Adrenal gland (tissue), 12 donors: ENCODE results near the gene CHTF18. TPM values are rescaled to one million over a fixed set of nuclear protein-coding genes. Genes with fewer than 3 reads are reported as not detected.

ENCODE experiments used
- DNase-seq, 7 donors: peaks; one replicate each; pipeline ENCODE4 v3.0.0-alpha.2; 2019 to 2020
- H3K27ac ChIP-seq, 5 donors: fragments of 200-600 bp; sonication (generic) in 4 of 5; 1 replicate in 3 of 5; 2 replicates in 2 of 5; pipeline versions ENCODE4 v1.5.1 to v1.8.0; 2016 to 2020; ENCODE audit warnings: mild to moderate bottlenecking in 1 of 5
- H3K27me3 ChIP-seq: fragments of 200-600 bp; 2 replicates; pipeline ENCODE4 v1.8.0; 2021
- H3K36me3 ChIP-seq, 2 donors: fragments of 200-600 bp; replicated peaks in 1 of 2; 1 replicate in 1 of 2; 2 replicates in 1 of 2; pipeline versions ENCODE4 v1.5.1 to v1.8.0; 2018 to 2022
- H3K4me1 ChIP-seq, 2 donors: fragments of 200-600 bp; replicated peaks in 1 of 2; 1 replicate in 1 of 2; 2 replicates in 1 of 2; pipeline versions ENCODE4 v1.5.1 to v1.8.0; 2018 to 2021
- H3K4me3 ChIP-seq, 4 donors: fragments of 200-600 bp; sonication (generic) in 3 of 4; one replicate each; pipeline ENCODE4 v1.5.1; 2016 to 2018
- H3K9me3 ChIP-seq, 3 donors: fragments of 200-600 bp; sonication (generic) in 1 of 3; replicated peaks in 1 of 3; 1 replicate in 2 of 3; 2 replicates in 1 of 3; pipeline versions ENCODE4 v1.5.1 to v1.8.0; 2016 to 2021
- CTCF ChIP-seq, 6 experiments: fragments of 450-650 bp in 4 of 6; fragments of 200-600 bp in 2 of 6; sonication (generic) in 1 of 6; IDR thresholded peaks; 1 replicate in 5 of 6; 2 replicates in 1 of 6; pipeline versions ENCODE4 v1.5.1 to v1.8.0; 2016 to 2021; ENCODE audit warnings: antibody characterized with exemption in 6 of 6, mild to moderate bottlenecking in 2 of 6, moderate library complexity in 1 of 6
- POLR2A ChIP-seq, 2 donors: fragments of 450-650 bp; IDR thresholded peaks; one replicate each; pipeline ENCODE4 v1.6.1; 2017; ENCODE audit warnings: antibody characterized with exemption in 2 of 2, mild to moderate bottlenecking in 2 of 2, moderate library complexity in 1 of 2
- WGBS, 4 donors: extraction: QIAGEN DNeasy Blood & Tissue Kit in 2 of 4; methylation state at CpG; one replicate each; pipeline versions ENCODE4 v1.1.5 to v1.1.7; 2013 to 2017; 5-methylcytosine and 5-hydroxymethylcytosine counted together
- intact Hi-C, 2 donors: fragments of 100-400 bp; cut with DNase I; formaldehyde crosslinking; loops; one replicate each; pipeline versions ENCODE4 v1.14.1 to v1.15.0; 2022 to 2023
- polyA plus RNA-seq, 3 donors: library from polyadenylated mRNA; stranded (reverse); fragments of 200-250 nt in 2 of 3; fragments of 350-450 nt in 1 of 3; fragmentation: Illumina TruSeq in 1 of 3; extraction: RNeasy Lipid Tissue Mini Kit (QIAGEN cat#74804) in 1 of 3; gene quantifications; one replicate each; pipeline ENCODE4 v1.2.3, GENCODE V29; 2013 to 2014
- total RNA-seq, 9 donors: library from RNA; depleted of rRNA in 4 of 9; stranded (reverse); fragments of >200 nt in 4 of 9; fragments of 120-200 nt in 1 of 9; fragmentation: NEBNext Ultra II Directional in 1 of 9; extraction: Animal tissue kit (Norgen Biotek cat#: 25700) in 1 of 9; gene quantifications; one replicate each; pipeline versions ENCODE4 v1.1.0 to v1.2.4, GENCODE V29; 2013 to 2023
- donor health status: healthy with polysubstance abuse.
- donor health status: Bipolar disorder and iron deficiency.
- donor health status: DM: yes; HTN: yes; CAD: no.
- donor health status: DM: no; HTN: no; CAD: no.
- donor health status: DM: no; HTN: no; CAD: no.
- donor health status: DM: yes; HTN: yes; CAD: no.

The CHTF18 gene
- total and polyA plus RNA-seq, 12 donors: 0.29 to 69.8 (median 11.4) TPM

DNA sequence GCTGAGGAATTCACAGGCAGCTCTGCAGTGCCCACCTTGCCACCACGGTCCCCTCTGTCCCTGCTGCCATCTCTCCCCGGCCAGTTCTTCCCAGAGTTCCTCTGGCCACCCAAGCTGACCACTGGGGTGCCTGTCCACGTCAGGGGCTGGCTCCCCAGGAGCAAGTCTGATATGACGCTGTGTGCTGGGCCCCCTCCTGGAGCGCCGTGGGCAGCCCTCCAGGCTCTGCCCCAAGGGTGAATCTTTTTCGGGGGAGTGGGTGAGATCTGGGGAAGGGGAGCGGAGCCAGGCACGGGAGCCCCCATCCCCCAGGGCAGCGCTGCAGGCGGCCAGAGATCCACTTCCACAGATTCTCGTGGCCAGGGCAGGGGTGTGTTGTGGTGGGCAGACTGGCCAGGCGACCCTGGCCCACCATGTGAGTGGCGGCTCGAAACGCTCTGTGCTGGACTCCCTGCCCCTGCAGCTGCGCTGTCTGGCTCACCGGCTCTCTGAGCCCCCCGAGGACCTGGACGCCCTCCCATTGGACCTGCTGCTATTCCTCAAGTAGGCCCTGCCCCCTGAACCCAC is 24.2 kb upstream of the CHTF18 start:
- Histone ChIP-seq H3K4me3 (no peak overlapping the region), H3K27me3 (no peaks in the 10 kb centered on the region), H3K4me1 (no peaks in the 10 kb centered on the region), H3K36me3 (no peaks in the 10 kb centered on the region), H3K9me3 (no peaks in the 10 kb centered on the region), H3K27ac (no peak overlapping the region)
- no peak for DNase-seq
- intact Hi-C loops: no loop called here
- 43 to 69% (median 62%) methylated on average over 6 to 20 of the region's 20 CpGs for WGBS, 4 donors
- no peak for TF ChIP-seq POLR2A (IDR thresholded peaks at IDR 0.05)

DNA sequence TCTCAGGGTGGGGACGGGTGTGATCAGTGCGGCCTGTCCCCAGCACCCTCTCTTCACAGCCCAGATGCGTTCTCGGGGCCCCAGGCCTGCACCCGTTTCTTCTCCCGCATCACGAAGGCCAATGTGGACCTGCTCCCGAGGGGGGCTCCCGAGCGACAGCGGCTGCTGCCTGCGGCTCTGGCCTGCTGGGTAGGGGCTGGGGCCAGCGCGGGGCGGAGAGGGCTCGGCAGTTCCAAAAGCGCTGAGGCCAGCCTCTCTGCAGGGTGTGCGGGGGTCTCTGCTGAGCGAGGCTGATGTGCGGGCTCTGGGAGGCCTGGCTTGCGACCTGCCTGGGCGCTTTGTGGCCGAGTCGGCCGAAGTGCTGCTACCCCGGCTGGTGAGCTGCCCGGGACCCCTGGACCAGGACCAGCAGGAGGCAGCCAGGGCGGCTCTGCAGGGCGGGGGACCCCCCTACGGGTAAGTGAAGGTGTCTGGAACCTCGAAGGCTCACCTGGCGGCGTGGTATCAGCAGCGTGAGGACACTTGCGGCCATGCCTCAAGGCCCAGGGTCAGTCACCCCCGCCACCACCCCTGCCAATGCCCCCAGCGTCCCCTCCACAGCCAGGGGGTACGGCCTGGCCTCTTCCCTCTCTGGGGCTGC is 23.5 kb upstream of the CHTF18 start:
- intact Hi-C loops: no loop called here
- no peaks in the 10 kb centered on the region for H3K27me3 ChIP-seq

GRCh38 chr16:765488-765865 is 22.9 kb upstream of the CHTF18 start:
- no peak for DNase-seq
- intact Hi-C loops: no loop called here
- Histone ChIP-seq H3K4me3 (no peak overlapping the region), H3K27ac (no peak overlapping the region), H3K36me3 (no peaks in the 10 kb centered on the region), H3K9me3 (no peaks in the 10 kb centered on the region), H3K4me1 (no peaks in the 10 kb centered on the region), H3K27me3 (no peaks in the 10 kb centered on the region)
- TF ChIP-seq CTCF (IDR thresholded peaks at IDR 0.05) (no peak), POLR2A (IDR thresholded peaks at IDR 0.05) (no peak)
- 88 to 96% (median 91%) methylated on average over 9 to 29 of the region's 29 CpGs for WGBS, 4 donors

More for the DNA sequence above, 23.5 kb upstream of the CHTF18 start:
- H3K27ac ChIP-seq: no peak overlapping the region
- DNase-seq: no peak
- H3K9me3 ChIP-seq: no peaks in the 10 kb centered on the region
- H3K36me3 ChIP-seq: no peaks in the 10 kb centered on the region
- TF ChIP-seq CTCF (IDR thresholded peaks at IDR 0.05) (no peak), POLR2A (IDR thresholded peaks at IDR 0.05) (no peak)
- H3K4me1 ChIP-seq: no peaks in the 10 kb centered on the region
- WGBS, 4 donors: 69 to 89% (median 84%) methylated on average over 8 to 38 of the region's 38 CpGs
- no peak overlapping the region for H3K4me3 ChIP-seq

DNA sequence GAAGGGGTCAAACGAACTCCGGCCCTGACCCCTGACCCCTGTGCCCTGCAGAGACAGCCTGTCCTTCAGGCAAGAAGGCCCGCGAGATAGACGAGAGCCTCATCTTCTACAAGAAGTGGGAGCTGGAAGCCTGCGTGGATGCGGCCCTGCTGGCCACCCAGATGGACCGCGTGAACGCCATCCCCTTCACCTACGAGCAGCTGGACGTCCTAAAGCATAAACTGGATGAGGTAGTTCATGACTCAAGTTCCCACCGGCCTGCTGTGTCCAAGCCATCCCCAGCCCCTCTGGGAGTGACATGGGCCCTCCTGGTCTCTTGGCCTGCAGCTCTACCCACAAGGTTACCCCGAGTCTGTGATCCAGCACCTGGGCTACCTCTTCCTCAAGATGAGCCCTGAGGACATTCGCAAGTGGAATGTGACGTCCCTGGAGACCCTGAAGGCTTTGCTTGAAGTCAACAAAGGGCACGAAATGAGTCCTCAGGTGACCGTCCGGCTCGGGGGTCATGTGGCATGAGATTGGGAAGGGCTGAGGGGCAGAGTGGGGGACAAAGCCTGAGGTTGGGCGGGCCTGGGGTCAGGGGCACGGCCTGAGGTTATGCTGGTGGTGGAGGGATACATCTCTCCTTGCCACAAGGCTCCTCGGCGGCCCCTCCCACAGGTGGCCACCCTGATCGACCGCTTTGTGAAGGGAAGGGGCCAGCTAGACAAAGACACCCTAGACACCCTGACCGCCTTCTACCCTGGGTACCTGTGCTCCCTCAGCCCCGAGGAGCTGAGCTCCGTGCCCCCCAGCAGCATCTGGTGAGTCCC is 22.2 kb upstream of the CHTF18 start:
- Histone ChIP-seq H3K27me3 (no peaks in the 10 kb centered on the region), H3K9me3 (no peaks in the 10 kb centered on the region), H3K27ac (no peak overlapping the region), H3K4me3 (no peak overlapping the region), H3K4me1 (no peaks in the 10 kb centered on the region), H3K36me3 (no peaks in the 10 kb centered on the region)
- no peak for DNase-seq
- TF ChIP-seq CTCF (IDR thresholded peaks at IDR 0.05) (no peak), POLR2A (IDR thresholded peaks at IDR 0.05) (no peak)
- intact Hi-C loops: no loop called here
- 82 to 87% (median 83%) methylated on average over 17 to 29 of the region's 29 CpGs for WGBS, 4 donors
